Measurements from ENCODE around the gene JOSD2. TPM values are rescaled to one million over a fixed set of nuclear protein-coding genes. Genes with fewer than 3 reads are reported as not detected.

Gene JOSD2
- total RNA-seq, 6 donors from 2014 or later: 22.6 to 59.2 (median 40.1) TPM

DNA sequence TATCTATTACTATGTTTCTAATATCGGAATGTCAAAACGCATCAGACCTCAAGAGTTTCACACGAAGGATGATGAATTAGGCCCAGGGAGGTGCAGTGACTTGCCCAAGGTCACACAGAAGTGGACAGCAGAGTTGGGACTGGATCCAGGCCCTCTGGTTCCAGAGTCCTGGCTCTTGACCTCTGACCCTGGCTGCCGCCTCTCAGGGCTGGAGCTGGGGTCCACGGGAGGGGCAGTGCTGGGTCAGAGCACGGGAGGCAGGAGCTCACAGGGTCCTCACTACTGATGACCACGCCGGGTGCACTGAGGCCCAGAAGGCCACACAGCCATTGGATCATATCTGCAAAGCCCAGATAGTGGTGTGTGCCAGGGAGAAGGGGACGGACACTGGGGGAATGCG, 11.9 kb upstream of the JOSD2 start:
- Histone ChIP-seq H3K27ac (no peak overlapping the region), H3K9me3 (no peaks in the 10 kb centered on the region), H3K27me3 (no peaks in the 10 kb centered on the region), H3K4me1 (no peaks in the 10 kb centered on the region), H3K36me3 (no peaks in the 10 kb centered on the region), H3K4me3 (no peak overlapping the region)
- no peak for TF ChIP-seq EP300 (IDR thresholded peaks at IDR 0.05)
- TF ChIP-seq POLR2AphosphoS5 (IDR thresholded peaks at IDR 0.05): no peak
- TF ChIP-seq POLR2A (IDR thresholded peaks at IDR 0.05): no peak
- TF ChIP-seq, protein P1, sequence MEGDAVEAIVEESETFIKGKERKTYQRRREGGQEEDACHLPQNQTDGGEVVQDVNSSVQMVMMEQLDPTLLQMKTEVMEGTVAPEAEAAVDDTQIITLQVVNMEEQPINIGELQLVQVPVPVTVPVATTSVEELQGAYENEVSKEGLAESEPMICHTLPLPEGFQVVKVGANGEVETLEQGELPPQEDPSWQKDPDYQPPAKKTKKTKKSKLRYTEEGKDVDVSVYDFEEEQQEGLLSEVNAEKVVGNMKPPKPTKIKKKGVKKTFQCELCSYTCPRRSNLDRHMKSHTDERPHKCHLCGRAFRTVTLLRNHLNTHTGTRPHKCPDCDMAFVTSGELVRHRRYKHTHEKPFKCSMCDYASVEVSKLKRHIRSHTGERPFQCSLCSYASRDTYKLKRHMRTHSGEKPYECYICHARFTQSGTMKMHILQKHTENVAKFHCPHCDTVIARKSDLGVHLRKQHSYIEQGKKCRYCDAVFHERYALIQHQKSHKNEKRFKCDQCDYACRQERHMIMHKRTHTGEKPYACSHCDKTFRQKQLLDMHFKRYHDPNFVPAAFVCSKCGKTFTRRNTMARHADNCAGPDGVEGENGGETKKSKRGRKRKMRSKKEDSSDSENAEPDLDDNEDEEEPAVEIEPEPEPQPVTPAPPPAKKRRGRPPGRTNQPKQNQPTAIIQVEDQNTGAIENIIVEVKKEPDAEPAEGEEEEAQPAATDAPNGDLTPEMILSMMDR (IDR thresholded peaks at IDR 0.05): no peak
- DNase-seq (no peak), ATAC-seq (ENCODE audit: low FRiP score in 2 of 2) (peak in 1 of 2 donors; percentile 12)
- WGBS, 2 donors: 83 to 87% methylated on average over 10 of the region's 10 CpGs

DNA sequence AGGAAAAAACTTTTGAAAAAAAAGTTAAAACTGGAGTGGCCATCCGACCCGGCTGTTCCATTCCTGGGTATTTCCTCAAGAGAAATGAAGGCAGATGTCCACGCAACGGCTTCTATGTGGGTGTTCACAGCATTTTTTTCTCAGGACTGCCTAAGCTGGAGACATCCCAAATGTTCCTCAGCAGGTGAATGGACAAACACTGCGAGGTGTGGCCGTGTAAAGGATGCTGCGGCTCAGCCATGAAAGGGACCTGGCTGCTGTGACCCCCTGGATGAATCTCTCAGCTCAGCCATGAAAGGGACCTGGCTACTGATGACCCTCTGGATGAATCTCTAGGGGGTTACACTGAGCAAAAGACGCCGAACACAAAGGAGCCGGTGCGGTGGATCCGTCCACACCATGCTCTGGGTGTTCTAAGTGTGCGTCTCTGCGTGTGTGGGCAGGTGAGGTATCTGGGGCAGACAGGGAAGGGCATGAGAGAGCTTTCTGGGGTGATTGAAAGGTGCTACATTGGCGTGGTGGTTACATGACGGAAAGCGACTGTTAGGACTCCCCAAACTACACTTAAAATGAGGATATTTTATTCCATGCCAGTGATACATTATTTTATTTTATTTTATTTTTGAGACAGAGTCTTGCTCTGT, 10.0 kb upstream of the JOSD2 start:
- no peak for TF ChIP-seq POLR2AphosphoS5 (IDR thresholded peaks at IDR 0.05)
- no peak for TF ChIP-seq EP300 (IDR thresholded peaks at IDR 0.05)
- TF ChIP-seq, protein P1 (IDR thresholded peaks at IDR 0.05): no peak
- no peak for TF ChIP-seq POLR2A (IDR thresholded peaks at IDR 0.05)
- Histone ChIP-seq H3K27me3 (no peaks in the 10 kb centered on the region), H3K4me3 (no peak overlapping the region), H3K36me3 (no peaks in the 10 kb centered on the region), H3K4me1 (no peaks in the 10 kb centered on the region), H3K9me3 (no peaks in the 10 kb centered on the region), H3K27ac (no peak overlapping the region)
- ATAC-seq (ENCODE audit: low FRiP score in 2 of 2): no peak
- no peak for DNase-seq
- WGBS, 2 donors: 89 to 91% methylated on average over 17 of the region's 17 CpGs

DNA sequence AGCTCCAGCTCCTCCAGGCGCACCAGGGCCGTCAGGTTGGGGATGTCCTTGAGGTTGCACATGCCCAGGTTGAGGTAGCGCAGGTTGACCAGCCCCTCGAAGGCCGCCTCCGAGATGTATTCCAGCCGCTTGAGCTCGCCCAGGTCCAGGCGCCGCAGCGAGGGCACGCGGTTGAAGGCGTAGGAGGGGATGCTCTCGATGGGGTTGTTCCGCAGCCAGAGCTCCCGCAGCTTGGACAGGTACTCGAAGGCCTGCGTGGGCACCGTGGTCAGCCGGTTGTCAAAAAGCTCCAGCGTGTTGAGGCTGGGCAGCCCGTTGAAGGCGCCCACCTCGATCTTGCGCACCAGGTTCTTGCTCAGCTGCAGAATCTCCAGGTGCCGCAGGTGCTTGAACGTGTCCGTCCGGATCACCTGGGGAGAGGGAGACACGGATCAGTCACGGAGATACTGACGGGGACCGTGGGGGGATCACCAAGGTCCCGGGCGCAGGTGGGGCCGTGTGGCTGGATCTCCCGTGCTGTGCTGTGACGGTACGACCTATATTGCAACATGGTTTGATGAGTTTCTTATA, 8.1 kb upstream of the JOSD2 start:
- Histone ChIP-seq H3K4me1 (no peaks in the 10 kb centered on the region), H3K4me3 (no peak overlapping the region), H3K36me3 (no peaks in the 10 kb centered on the region), H3K9me3 (no peaks in the 10 kb centered on the region), H3K27ac (no peak overlapping the region), H3K27me3 (no peaks in the 10 kb centered on the region)
- ATAC-seq (ENCODE audit: low FRiP score in 2 of 2): no peak
- DNase-seq: peak in 1 of 2 donors; percentile 81
- WGBS, 2 donors: 94 to 98% methylated on average over 20 to 38 of the region's 40 CpGs
- TF ChIP-seq POLR2AphosphoS5 (IDR thresholded peaks at IDR 0.05) (no peak), EP300 (IDR thresholded peaks at IDR 0.05) (no peak), POLR2A (IDR thresholded peaks at IDR 0.05) (no peak)
- TF ChIP-seq, protein P1 (IDR thresholded peaks at IDR 0.05): no peak

DNA sequence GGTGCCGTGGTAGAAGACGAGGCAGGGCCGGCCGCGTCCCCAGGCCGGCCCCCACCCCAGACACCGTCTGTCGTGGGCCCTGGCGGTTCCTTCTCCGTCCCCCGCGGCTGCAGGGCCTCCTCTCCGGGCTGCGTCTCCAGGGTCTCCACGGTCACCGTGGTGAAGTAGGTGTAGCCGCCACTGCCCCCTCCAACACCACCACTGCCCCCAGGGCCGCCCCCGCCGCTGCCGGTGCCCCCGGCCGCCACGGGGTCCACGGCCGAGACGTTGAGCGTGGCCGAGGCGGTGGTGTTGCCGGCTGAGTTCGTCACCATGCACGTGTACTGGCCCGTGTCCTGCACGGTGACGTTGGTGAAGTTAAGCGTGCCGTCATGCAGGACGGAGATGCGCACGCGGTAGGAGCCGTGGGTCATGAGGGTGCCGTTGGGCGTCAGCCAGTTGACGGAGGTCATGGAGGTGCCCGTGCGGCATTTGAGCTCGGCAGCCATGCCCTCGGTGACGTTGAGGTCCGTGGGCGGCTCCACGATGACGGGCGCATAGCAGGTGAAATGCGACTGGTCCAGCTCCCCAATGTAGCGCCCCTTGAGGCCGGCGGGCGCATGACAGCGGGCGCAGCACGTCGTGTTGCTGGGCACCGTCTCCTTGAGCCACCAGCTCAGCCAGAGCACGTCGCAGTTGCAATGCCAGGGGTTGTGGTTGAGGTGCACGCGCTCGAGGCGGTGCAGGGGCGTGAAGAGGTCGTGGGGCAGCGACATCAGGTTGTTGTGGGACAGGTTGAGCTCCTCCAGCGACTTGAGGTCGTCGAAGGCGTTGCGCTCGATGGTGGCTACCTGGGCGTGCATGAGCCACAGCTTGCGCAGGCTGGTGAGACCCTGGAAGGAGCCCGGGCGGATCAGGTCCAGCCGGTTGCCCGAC, 7.4 kb upstream of the JOSD2 start:
- Histone ChIP-seq H3K27ac (no peak overlapping the region), H3K4me3 (no peak overlapping the region), H3K36me3 (no peaks in the 10 kb centered on the region), H3K9me3 (no peaks in the 10 kb centered on the region), H3K27me3 (no peaks in the 10 kb centered on the region), H3K4me1 (no peaks in the 10 kb centered on the region)
- no peak for TF ChIP-seq POLR2AphosphoS5 (IDR thresholded peaks at IDR 0.05)
- no peak for TF ChIP-seq POLR2A (IDR thresholded peaks at IDR 0.05)
- TF ChIP-seq, protein P1 (IDR thresholded peaks at IDR 0.05): peak in 1 of 6 experiments; percentile 9
- no peak for TF ChIP-seq EP300 (IDR thresholded peaks at IDR 0.05)
- 95 to 96% methylated on average over 58 to 79 of the region's 87 CpGs for WGBS, 2 donors
- DNase-seq (peak in 1 of 2 donors; percentile 82), ATAC-seq (ENCODE audit: low FRiP score in 2 of 2) (no peak)
